NCI-H510A treated with DMSO at 0.1 percent for 48 hours (cell line): ENCODE measurements around the gene OLFML3.

ENCODE experiments used
- DNase-seq: peaks from one replicate; lab custom pipeline; 2025; lab: John Stamatoyannopoulos, UW

OLFML3 gene

GRCh38 chr1:114025609-114026401 lies 46.5 kb downstream of the OLFML3 start:
- no peak for DNase-seq

GRCh38 chr1:114026797-114027196 lies 47.5 kb downstream of the OLFML3 start:
- DNase-seq = no peak
